SK-N-MC (cell line): ENCODE data around the gene SMAD6.

ENCODE experiments used
- EZH2 ChIP-seq: fragments of 200-600 bp; sonication (generic); IDR thresholded peaks from one replicate; pipeline ENCODE4 v1.6.1; 2017; ENCODE audit warnings: antibody characterized with exemption
- POLR2AphosphoS5 ChIP-seq: IDR thresholded peaks from 2 replicates; pipeline ENCODE4 v1.6.1; 2012; ENCODE audit warnings: mild to moderate bottlenecking, low read depth, low read length, borderline replicate concordance

DNA sequence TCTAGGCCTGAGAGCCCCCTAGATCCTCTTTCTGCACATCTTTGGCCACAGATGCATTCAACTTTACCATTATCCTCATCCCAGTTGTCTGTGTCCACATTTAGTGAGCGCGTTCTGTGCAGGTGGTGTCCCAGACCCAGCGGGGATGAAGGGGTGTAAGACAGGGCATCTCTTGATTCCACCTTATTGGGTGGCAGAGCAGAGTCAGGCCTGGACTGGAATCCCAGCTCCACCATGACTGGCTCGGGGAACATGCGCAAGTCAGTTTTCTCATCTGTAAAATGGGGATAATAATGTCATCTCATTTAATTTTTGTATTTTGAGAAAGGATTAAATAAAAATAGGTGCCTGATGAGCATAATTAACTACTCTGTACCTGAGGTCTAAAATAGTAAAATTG, 7.8 kb downstream of the SMAD6 start:
- TF ChIP-seq POLR2AphosphoS5, result peak; percentile 4; the same call in 1 of the 2 replicates
- TF ChIP-seq EZH2, result no peak
